Neural cell (in vitro differentiated cells): ENCODE results near the gene AK5. TPM values are rescaled to one million over a fixed set of nuclear protein-coding genes. Genes with fewer than 3 reads are reported as not detected.
"Not testable (repeated sequence)": the region's sequence is repeated elsewhere in the genome, so short reads cannot be mapped to it uniquely, and the experiment has no call there.

Source experiments
- H2AFZ ChIP-seq: fragments of 200-600, 300-800 bp; sonication (generic), shearing (Covaris generic); 2 replicates; pipeline ENCODE4 v1.6.0; 2014; ENCODE audit warnings: low read depth, mild to moderate bottlenecking, antibody characterized with exemption, low read length, moderate library complexity
- H3F3A ChIP-seq: fragments of 200-600 bp; shearing (Covaris generic); 2 replicates; pipeline ENCODE4 v1.6.1; 2016; ENCODE audit warnings: mild to moderate bottlenecking, moderate library complexity, mixed read lengths, antibody characterized with exemption, low read length; ENCODE audit not compliant: insufficient read depth, poor library complexity, severe bottlenecking
- H3K27ac ChIP-seq: fragments of 200-600, 300-800 bp; sonication (generic), shearing (Covaris generic); 2 replicates; pipeline ENCODE4 v1.5.1; 2014; ENCODE audit warnings: mild to moderate bottlenecking, low read length, moderate library complexity
- H3K27me3 ChIP-seq: fragments of 300-800, 200-600 bp; sonication (generic), shearing (Covaris generic); 2 replicates; pipeline ENCODE4 v1.6.0; 2014; ENCODE audit warnings: mild to moderate bottlenecking, low read depth, low read length, moderate library complexity; ENCODE audit not compliant: insufficient read depth
- H3K36me3 ChIP-seq: fragments of 300-800, 200-600 bp; sonication (generic), shearing (Covaris generic); 2 replicates; pipeline ENCODE4 v1.5.1; 2014; ENCODE audit warnings: mild to moderate bottlenecking, antibody characterized with exemption, low read length, moderate library complexity; ENCODE audit not compliant: insufficient read depth
- H3K4me2 ChIP-seq: fragments of 300-800, 200-600 bp; sonication (generic), shearing (Covaris generic); 2 replicates; pipeline ENCODE4 v1.6.0; 2014; ENCODE audit warnings: mild to moderate bottlenecking, low read length
- H3K4me3 ChIP-seq: fragments of 300-800, 200-600 bp; sonication (generic), shearing (Covaris generic); 2 replicates; pipeline ENCODE4 v1.5.1; 2014; ENCODE audit warnings: mild to moderate bottlenecking, low read length, moderate library complexity
- H3K79me2 ChIP-seq: fragments of 200-600 bp; shearing (Covaris generic); replicated peaks from 2 replicates; pipeline ENCODE4 v1.6.0; 2014; ENCODE audit warnings: mild to moderate bottlenecking, low read length, moderate library complexity; ENCODE audit not compliant: insufficient read depth
- H3K9ac ChIP-seq: fragments of 300-800, 200-600 bp; sonication (generic), shearing (Covaris generic); 2 replicates; pipeline ENCODE4 v1.6.1; 2016; ENCODE audit warnings: mild to moderate bottlenecking, low read length, mixed read lengths
- H3K9me2 ChIP-seq: fragments of 200-600 bp; shearing (Covaris generic); 2 replicates; pipeline ENCODE4 v1.6.1; 2016; ENCODE audit warnings: mild to moderate bottlenecking, low read length, mixed read lengths; ENCODE audit not compliant: insufficient read depth
- H3K9me3 ChIP-seq: fragments of 200-600, 300-800 bp; sonication (generic), shearing (Covaris generic); 2 replicates; pipeline ENCODE4 v1.6.1; 2016; ENCODE audit warnings: mild to moderate bottlenecking, mixed run types, low read length, moderate library complexity, mixed read lengths
- H4K20me1 ChIP-seq: fragments of 200-600 bp; shearing (Covaris generic); 2 replicates; pipeline ENCODE4 v1.6.1; 2016; ENCODE audit warnings: mild to moderate bottlenecking, mixed run types; ENCODE audit not compliant: insufficient read depth
- EP300 ChIP-seq: fragments of 450-650 bp; conservative IDR thresholded peaks from 2 replicates; pipeline ENCODE4 v1.6.1; 2014; ENCODE audit warnings: antibody characterized with exemption, mild to moderate bottlenecking, moderate library complexity; ENCODE audit not compliant: poor library complexity, severe bottlenecking
- EZH2 ChIP-seq: fragments of 200-600, 300-800 bp; shearing (Covaris generic), sonication (generic); IDR thresholded peaks from 2 replicates; pipeline ENCODE4 v1.6.1; 2014; ENCODE audit warnings: antibody characterized with exemption, low read length, borderline replicate concordance, mild to moderate bottlenecking; ENCODE audit not compliant: insufficient read depth, poor library complexity, severe bottlenecking
- MXI1 ChIP-seq: fragments of 450-650 bp; conservative IDR thresholded peaks from 2 replicates; pipeline ENCODE4 v1.6.1; 2014; ENCODE audit warnings: antibody characterized with exemption, mild to moderate bottlenecking; ENCODE audit not compliant: poor library complexity, severe bottlenecking
- POLR2AphosphoS5 ChIP-seq: IDR thresholded peaks from 2 replicates; pipeline ENCODE4 v1.6.1; 2012
- RAD21 ChIP-seq: fragments of 450-650 bp; conservative IDR thresholded peaks from 2 replicates; pipeline ENCODE4 v1.6.1; 2014; ENCODE audit warnings: antibody characterized with exemption, mild to moderate bottlenecking, moderate library complexity
- SMC3 ChIP-seq: fragments of 450-650 bp; conservative IDR thresholded peaks from 2 replicates; pipeline ENCODE4 v1.6.1; 2014; ENCODE audit warnings: antibody characterized with exemption, mild to moderate bottlenecking, moderate library complexity; ENCODE audit not compliant: poor library complexity
- TAF1 ChIP-seq: IDR thresholded peaks from 2 replicates; pipeline ENCODE4 v1.6.1; 2012; ENCODE audit warnings: low read depth
- polyA plus RNA-seq: library from polyadenylated mRNA; depleted of rRNA; stranded (reverse); fragments of >200 nt; gene quantifications from 2 replicates; pipeline ENCODE4 v1.2.3, GENCODE V29; 2014
- TF ChIP-seq, protein P1 (sequence below): IDR thresholded peaks from 2 replicates; pipeline ENCODE4 v1.6.1; 2012; ENCODE audit warnings: borderline replicate concordance
- TF ChIP-seq, protein P2 (sequence below): fragments of 450-650 bp; IDR thresholded peaks from 2 replicates; pipeline ENCODE4 v1.5.1; 2014; ENCODE audit warnings: antibody characterized with exemption, mild to moderate bottlenecking, moderate library complexity; ENCODE audit not compliant: poor library complexity, severe bottlenecking

Gene AK5
- polyA plus RNA-seq, 1 donor from 2014 or later = 7.1 TPM

DNA sequence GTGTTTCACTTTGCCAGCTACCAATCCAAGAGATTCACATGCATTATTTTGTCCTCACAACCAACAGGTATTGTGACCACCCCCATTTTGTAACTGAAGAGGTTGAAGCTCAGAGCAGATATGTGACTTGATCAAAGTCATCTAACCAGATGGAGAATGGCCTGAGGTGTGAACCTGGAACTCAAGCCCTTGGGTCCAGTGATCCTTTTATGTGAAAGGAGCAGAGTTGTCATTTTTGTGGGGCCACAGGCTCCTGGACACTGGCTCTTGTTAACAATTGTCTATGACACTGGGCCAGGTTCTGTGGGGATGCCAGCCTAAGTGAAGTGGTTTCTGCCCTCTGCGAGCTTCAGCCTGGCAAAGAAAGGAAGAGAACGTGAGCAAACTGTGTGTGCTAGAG is 228.1 kb downstream of the AK5 start:
- Histone ChIP-seq H3F3A (no peaks in the 10 kb centered on the region), H3K9me3 (no peaks in the 10 kb centered on the region), H3K4me2 (no peak overlapping the region), H3K4me3 (no peak overlapping the region), H3K27me3 (no peaks in the 10 kb centered on the region), H3K9ac (no peak overlapping the region), H4K20me1 (no peaks in the 10 kb centered on the region), H2AFZ (no peak overlapping the region), H3K36me3 (no peaks in the 10 kb centered on the region), H3K79me2 (no peaks in the 10 kb centered on the region), H3K9me2 (no peaks in the 10 kb centered on the region), H3K27ac (no peak overlapping the region)
- TF ChIP-seq EZH2 = no peak
- TF ChIP-seq SMC3 = no peak
- TF ChIP-seq EP300 = no peak
- TF ChIP-seq, protein P1, sequence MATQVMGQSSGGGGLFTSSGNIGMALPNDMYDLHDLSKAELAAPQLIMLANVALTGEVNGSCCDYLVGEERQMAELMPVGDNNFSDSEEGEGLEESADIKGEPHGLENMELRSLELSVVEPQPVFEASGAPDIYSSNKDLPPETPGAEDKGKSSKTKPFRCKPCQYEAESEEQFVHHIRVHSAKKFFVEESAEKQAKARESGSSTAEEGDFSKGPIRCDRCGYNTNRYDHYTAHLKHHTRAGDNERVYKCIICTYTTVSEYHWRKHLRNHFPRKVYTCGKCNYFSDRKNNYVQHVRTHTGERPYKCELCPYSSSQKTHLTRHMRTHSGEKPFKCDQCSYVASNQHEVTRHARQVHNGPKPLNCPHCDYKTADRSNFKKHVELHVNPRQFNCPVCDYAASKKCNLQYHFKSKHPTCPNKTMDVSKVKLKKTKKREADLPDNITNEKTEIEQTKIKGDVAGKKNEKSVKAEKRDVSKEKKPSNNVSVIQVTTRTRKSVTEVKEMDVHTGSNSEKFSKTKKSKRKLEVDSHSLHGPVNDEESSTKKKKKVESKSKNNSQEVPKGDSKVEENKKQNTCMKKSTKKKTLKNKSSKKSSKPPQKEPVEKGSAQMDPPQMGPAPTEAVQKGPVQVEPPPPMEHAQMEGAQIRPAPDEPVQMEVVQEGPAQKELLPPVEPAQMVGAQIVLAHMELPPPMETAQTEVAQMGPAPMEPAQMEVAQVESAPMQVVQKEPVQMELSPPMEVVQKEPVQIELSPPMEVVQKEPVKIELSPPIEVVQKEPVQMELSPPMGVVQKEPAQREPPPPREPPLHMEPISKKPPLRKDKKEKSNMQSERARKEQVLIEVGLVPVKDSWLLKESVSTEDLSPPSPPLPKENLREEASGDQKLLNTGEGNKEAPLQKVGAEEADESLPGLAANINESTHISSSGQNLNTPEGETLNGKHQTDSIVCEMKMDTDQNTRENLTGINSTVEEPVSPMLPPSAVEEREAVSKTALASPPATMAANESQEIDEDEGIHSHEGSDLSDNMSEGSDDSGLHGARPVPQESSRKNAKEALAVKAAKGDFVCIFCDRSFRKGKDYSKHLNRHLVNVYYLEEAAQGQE = no peak
- TF ChIP-seq MXI1 = no peak
- TF ChIP-seq, protein P2, sequence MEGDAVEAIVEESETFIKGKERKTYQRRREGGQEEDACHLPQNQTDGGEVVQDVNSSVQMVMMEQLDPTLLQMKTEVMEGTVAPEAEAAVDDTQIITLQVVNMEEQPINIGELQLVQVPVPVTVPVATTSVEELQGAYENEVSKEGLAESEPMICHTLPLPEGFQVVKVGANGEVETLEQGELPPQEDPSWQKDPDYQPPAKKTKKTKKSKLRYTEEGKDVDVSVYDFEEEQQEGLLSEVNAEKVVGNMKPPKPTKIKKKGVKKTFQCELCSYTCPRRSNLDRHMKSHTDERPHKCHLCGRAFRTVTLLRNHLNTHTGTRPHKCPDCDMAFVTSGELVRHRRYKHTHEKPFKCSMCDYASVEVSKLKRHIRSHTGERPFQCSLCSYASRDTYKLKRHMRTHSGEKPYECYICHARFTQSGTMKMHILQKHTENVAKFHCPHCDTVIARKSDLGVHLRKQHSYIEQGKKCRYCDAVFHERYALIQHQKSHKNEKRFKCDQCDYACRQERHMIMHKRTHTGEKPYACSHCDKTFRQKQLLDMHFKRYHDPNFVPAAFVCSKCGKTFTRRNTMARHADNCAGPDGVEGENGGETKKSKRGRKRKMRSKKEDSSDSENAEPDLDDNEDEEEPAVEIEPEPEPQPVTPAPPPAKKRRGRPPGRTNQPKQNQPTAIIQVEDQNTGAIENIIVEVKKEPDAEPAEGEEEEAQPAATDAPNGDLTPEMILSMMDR = no peak
- TF ChIP-seq RAD21 = no peak
- no peak for TF ChIP-seq POLR2AphosphoS5
- no peak for TF ChIP-seq TAF1

DNA sequence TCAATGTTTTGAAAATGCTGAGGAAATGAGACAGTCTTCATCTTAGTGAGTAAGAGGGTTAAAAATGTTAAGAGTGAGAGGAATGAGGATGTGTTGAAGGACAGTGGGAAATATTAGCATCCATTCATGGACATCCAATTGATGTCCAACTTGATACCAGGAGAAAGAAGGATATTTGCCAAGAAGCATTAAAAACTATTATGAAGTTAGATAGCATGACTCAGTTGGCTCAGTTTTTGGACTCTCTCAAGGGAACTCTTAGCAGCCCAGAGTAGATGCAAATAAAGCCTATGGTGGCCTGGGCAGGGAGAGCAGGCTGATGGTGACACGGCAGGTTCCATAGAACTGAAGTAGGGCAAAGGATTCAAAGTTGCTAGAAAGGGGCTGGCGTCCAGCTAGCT is 229.6 kb downstream of the AK5 start:
- no peaks in the 10 kb centered on the region for H3K9me3 ChIP-seq
- no peaks in the 10 kb centered on the region for H3K27me3 ChIP-seq
- H3K27ac ChIP-seq = no peak overlapping the region
- no peaks in the 10 kb centered on the region for H3K79me2 ChIP-seq
- H3F3A ChIP-seq = no peaks in the 10 kb centered on the region
- H2AFZ ChIP-seq = no peak overlapping the region
- H4K20me1 ChIP-seq = no peaks in the 10 kb centered on the region
- H3K9ac ChIP-seq = no peak overlapping the region
- no peak overlapping the region for H3K4me2 ChIP-seq
- no peak for TF ChIP-seq MXI1
- TF ChIP-seq, protein P1 = no peak
- no peak for TF ChIP-seq TAF1
- TF ChIP-seq EP300 = no peak
- no peak for TF ChIP-seq EZH2
- no peaks in the 10 kb centered on the region for H3K9me2 ChIP-seq
- no peaks in the 10 kb centered on the region for H3K36me3 ChIP-seq
- H3K4me3 ChIP-seq = no peak overlapping the region

DNA sequence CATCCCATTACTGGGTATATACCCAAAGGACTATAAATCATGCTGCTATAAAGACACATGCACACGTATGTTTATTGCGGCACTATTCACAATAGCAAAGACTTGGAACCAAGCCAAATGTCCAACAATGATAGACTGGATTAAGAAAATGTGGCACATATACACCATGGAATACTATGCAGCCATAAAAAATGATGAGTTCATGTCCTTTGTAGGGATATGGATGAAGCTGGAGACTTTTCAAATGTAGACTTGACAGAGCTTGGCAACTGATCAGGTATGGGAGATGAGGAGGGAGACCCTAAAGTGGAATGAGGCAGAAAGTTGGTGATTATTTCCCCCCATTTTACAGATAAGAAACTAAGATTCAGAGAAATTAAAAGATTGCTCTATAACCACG is 230.8 kb downstream of the AK5 start:
- H3K36me3 ChIP-seq, H3K9me2 ChIP-seq, H3K27ac ChIP-seq, H3K4me3 ChIP-seq, H3K4me2 ChIP-seq, H3K27me3 ChIP-seq, H3K9me3 ChIP-seq, H3K9ac ChIP-seq, H3F3A ChIP-seq, H3K79me2 ChIP-seq, H4K20me1 ChIP-seq, H2AFZ ChIP-seq: not testable (repeated sequence)
